H1 (cell line): ENCODE measurements around the gene ARMC5. TPM values are rescaled to one million over a fixed set of nuclear protein-coding genes. Genes with fewer than 3 reads are reported as not detected.

Experiments used
- CTCF ChIA-PET: fragments of 300-600 bp; sonication (Branson Sonifier 250); formaldehyde crosslinking; loops from one replicate; lab custom pipeline; 2021; ENCODE audit not compliant: partially characterized antibody; lab: Charles Lee
- POLR2A ChIA-PET: fragments of 300-600 bp; sonication (Branson Sonifier 250); formaldehyde crosslinking; loops from one replicate; lab custom pipeline; 2021; ENCODE audit warnings: inconsistent platforms; ENCODE audit not compliant: partially characterized antibody; lab: Charles Lee
- DNase-seq, 2 experiments: peaks; one replicate each; pipeline versions ENCODE4 v3.0.0 to v3.0.0-alpha.2; 2010 to 2022; ENCODE audit warnings: low spot score in 2 of 2, low read depth in 1 of 2, mixed read lengths in 1 of 2
- FAIRE-seq: peaks from 2 replicates; lab custom pipeline; 2011; peaks lifted over from hg19 to GRCh38; lab: Jason Lieb, UNC
- H2AFZ ChIP-seq: 2 replicates; pipeline ENCODE4 v1.8.1; 2012; ENCODE audit warnings: low read length, inconsistent platforms
- H2AK5ac ChIP-seq: 2 replicates; pipeline ENCODE4 v1.6.1; 2013; ENCODE audit warnings: low read depth, low read length
- H2BK120ac ChIP-seq: replicated peaks from 2 replicates; pipeline ENCODE3; 2013; ENCODE audit warnings: low read depth, low read length, inconsistent platforms
- H2BK12ac ChIP-seq: 2 replicates; pipeline ENCODE4 v1.6.1; 2013; ENCODE audit warnings: low read depth, low read length
- H2BK15ac ChIP-seq: 2 replicates; pipeline ENCODE4 v1.6.1; 2013; ENCODE audit warnings: low read length
- H2BK20ac ChIP-seq: 2 replicates; pipeline ENCODE4 v1.6.1; 2013; ENCODE audit warnings: low read length
- H2BK5ac ChIP-seq: 2 replicates; pipeline ENCODE4 v1.6.1; 2013; ENCODE audit warnings: low read depth, low read length
- H3K14ac ChIP-seq: 2 replicates; pipeline ENCODE4 v1.6.1; 2013; ENCODE audit warnings: inconsistent platforms; ENCODE audit not compliant: insufficient read length
- H3K18ac ChIP-seq: 2 replicates; pipeline ENCODE4 v1.6.1; 2013; ENCODE audit warnings: low read length; ENCODE audit errors: extremely low read depth
- H3K23ac ChIP-seq: 2 replicates; pipeline ENCODE4 v1.6.1; 2013; ENCODE audit warnings: inconsistent platforms; ENCODE audit not compliant: insufficient read length
- H3K23me2 ChIP-seq: 2 replicates; pipeline ENCODE4 v1.6.1; 2013; ENCODE audit warnings: low read depth, low read length
- H3K27ac ChIP-seq: 2 replicates; pipeline ENCODE4 v1.6.1; 2011; ENCODE audit warnings: low read depth, low read length, inconsistent platforms
- H3K27me3 ChIP-seq, 4 experiments: replicated peaks in 1 of 4; 1 replicate in 1 of 4; 2 replicates in 3 of 4; pipeline versions ENCODE4 v1.6.1 to v1.8.1; 2011 to 2013; ENCODE audit warnings: low read length in 3 of 4, mild to moderate bottlenecking in 3 of 4, inconsistent platforms in 2 of 4, mixed read lengths in 2 of 4, moderate library complexity in 1 of 4; ENCODE audit not compliant: control insufficient read depth in 3 of 4, insufficient read depth in 3 of 4; ENCODE audit errors: extremely low read depth in 1 of 4
- H3K36me3 ChIP-seq, 4 experiments: 2 replicates each; pipeline versions ENCODE4 v1.6.1 to v1.8.1; 2011 to 2013; ENCODE audit warnings: mild to moderate bottlenecking in 4 of 4, low read length in 3 of 4, moderate library complexity in 2 of 4, control low read depth in 1 of 4, inconsistent platforms in 1 of 4; ENCODE audit not compliant: insufficient read depth in 4 of 4, control insufficient read depth in 2 of 4
- H3K4ac ChIP-seq: replicated peaks from 2 replicates; pipeline ENCODE3; 2013; ENCODE audit warnings: low read length, low read depth, mixed read lengths, inconsistent platforms; ENCODE audit not compliant: insufficient read length
- H3K4me1 ChIP-seq, 4 experiments: replicated peaks in 1 of 4; 1 replicate in 1 of 4; 2 replicates in 3 of 4; pipeline versions ENCODE4 v1.6.1 to v1.8.1; 2011 to 2013; ENCODE audit warnings: low read length in 3 of 4, inconsistent platforms in 2 of 4, mixed read lengths in 1 of 4; ENCODE audit not compliant: insufficient read depth in 4 of 4, control insufficient read depth in 3 of 4
- H3K4me2 ChIP-seq, 2 experiments: 2 replicates each; pipeline versions ENCODE4 v1.6.1 to v1.8.1; 2011 to 2013; ENCODE audit warnings: low read depth in 2 of 2, low read length in 2 of 2, control low read depth in 1 of 2, inconsistent platforms in 1 of 2, mild to moderate bottlenecking in 1 of 2; ENCODE audit not compliant: insufficient read depth in 1 of 2
- H3K4me3 ChIP-seq, 4 experiments: fragments of 200-600, 300-600 bp in 1 of 4; sonication (generic), shearing (Covaris generic), sonication (Bioruptor Twin) in 1 of 4; 2 replicates each; pipeline versions ENCODE4 v1.5.1 to v1.8.1; 2011 to 2016; ENCODE audit warnings: low read length in 4 of 4, low read depth in 3 of 4, control low read depth in 2 of 4, inconsistent platforms in 2 of 4, mild to moderate bottlenecking in 2 of 4, mixed read lengths in 1 of 4, moderate library complexity in 1 of 4; ENCODE audit not compliant: insufficient read depth in 2 of 4; ENCODE audit errors: extremely low read depth in 1 of 4
- H3K56ac ChIP-seq: replicated peaks from 2 replicates; pipeline ENCODE3; 2013; ENCODE audit warnings: low read depth, mild to moderate bottlenecking, mixed read lengths, low read length, inconsistent platforms; ENCODE audit not compliant: insufficient read length
- H3K79me1 ChIP-seq: 2 replicates; pipeline ENCODE4 v1.6.1; 2013; ENCODE audit warnings: low read depth, low read length, control low read depth
- H3K79me2 ChIP-seq, 2 experiments: 2 replicates each; pipeline versions ENCODE4 v1.6.1 to v1.8.1; 2012 to 2013; ENCODE audit warnings: low read length in 2 of 2, mild to moderate bottlenecking in 2 of 2, inconsistent platforms in 1 of 2; ENCODE audit not compliant: insufficient read depth in 2 of 2, control insufficient read depth in 1 of 2
- H3K9ac ChIP-seq, 4 experiments: replicated peaks in 1 of 4; 1 replicate in 1 of 4; 2 replicates in 3 of 4; pipeline versions ENCODE4 v1.6.1 to v1.8.1; 2011 to 2013; ENCODE audit warnings: low read depth in 3 of 4, low read length in 3 of 4, control low read depth in 2 of 4, mild to moderate bottlenecking in 2 of 4, moderate library complexity in 2 of 4, inconsistent platforms in 1 of 4; ENCODE audit errors: extremely low read depth in 1 of 4
- H3K9me3 ChIP-seq, 2 experiments: 2 replicates each; pipeline versions ENCODE4 v1.6.1 to v1.8.1; 2012 to 2013; ENCODE audit warnings: mild to moderate bottlenecking in 2 of 2, moderate library complexity in 2 of 2, control low read depth in 1 of 2, inconsistent platforms in 1 of 2, low read depth in 1 of 2, low read length in 1 of 2, mixed read lengths in 1 of 2; ENCODE audit not compliant: insufficient read depth in 2 of 2
- H4K20me1 ChIP-seq, 2 experiments: replicated peaks in 1 of 2; 2 replicates each; pipeline versions ENCODE3 to v1.8.1; 2011 to 2013; ENCODE audit warnings: inconsistent platforms in 2 of 2, low read length in 2 of 2, mild to moderate bottlenecking in 1 of 2; ENCODE audit not compliant: insufficient read depth in 2 of 2, control insufficient read depth in 1 of 2
- H4K5ac ChIP-seq: 2 replicates; pipeline ENCODE4 v1.6.1; 2013; ENCODE audit warnings: low read length, low read depth, mixed read lengths, inconsistent platforms; ENCODE audit not compliant: insufficient read length
- H4K8ac ChIP-seq: 2 replicates; pipeline ENCODE4 v1.8.0; 2013; ENCODE audit warnings: mild to moderate bottlenecking, moderate library complexity, low read length, inconsistent platforms; ENCODE audit not compliant: insufficient read depth; ENCODE audit errors: extremely low read depth
- H4K91ac ChIP-seq: replicated peaks from 2 replicates; pipeline ENCODE3; 2013; ENCODE audit warnings: low read length, mixed read lengths, inconsistent platforms; ENCODE audit not compliant: insufficient read length
- ATF2 ChIP-seq: IDR thresholded peaks from 2 replicates; pipeline ENCODE4 v1.6.1; 2012; ENCODE audit warnings: low read length, inconsistent platforms
- BRCA1 ChIP-seq: IDR thresholded peaks from 2 replicates; pipeline ENCODE4 v1.6.1; 2012; ENCODE audit warnings: low read depth, low read length, improper control_type of control experiment
- EZH2 ChIP-seq: fragments of 200-600 bp; sonication (generic); IDR thresholded peaks from 2 replicates; pipeline ENCODE4 v1.7.1; 2012; ENCODE audit warnings: low read depth, mild to moderate bottlenecking, moderate library complexity, low read length, inconsistent platforms; ENCODE audit not compliant: severe bottlenecking
- FOSL1 ChIP-seq: IDR thresholded peaks from 2 replicates; pipeline ENCODE4 v1.6.1; 2011; ENCODE audit warnings: mild to moderate bottlenecking, low read depth, low read length, moderate library complexity; ENCODE audit not compliant: insufficient read depth
- GTF2F1 ChIP-seq: IDR thresholded peaks from 2 replicates; pipeline ENCODE4 v1.6.1; 2012; ENCODE audit warnings: low read depth, low read length, improper control_type of control experiment, borderline replicate concordance
- JUND ChIP-seq: IDR thresholded peaks from 2 replicates; pipeline ENCODE4 v1.6.1; 2011; ENCODE audit warnings: mild to moderate bottlenecking, improper control_type of control experiment, low read length
- RNF2 ChIP-seq: fragments of 200-900, 300-1000 bp; sonication (generic); IDR thresholded peaks from 2 replicates; pipeline ENCODE4 v1.7.1; 2016; ENCODE audit warnings: borderline replicate concordance, low read depth, mild to moderate bottlenecking, antibody characterized with exemption, low read length; ENCODE audit not compliant: poor library complexity, severe bottlenecking; ENCODE audit errors: missing control alignments
- TAF1 ChIP-seq: IDR thresholded peaks from 2 replicates; pipeline ENCODE4 v1.6.1; 2011; ENCODE audit warnings: mild to moderate bottlenecking, low read depth, low read length
- TEAD4 ChIP-seq: IDR thresholded peaks from 2 replicates; pipeline ENCODE4 v1.6.1; 2012; ENCODE audit warnings: low read depth, low read length, inconsistent platforms, mixed read lengths
- WGBS, 2 experiments: shearing (Covaris generic) in 1 of 2; methylation state at CpG; one replicate each; pipeline versions ENCODE4 v1.1.6 to v1.1.7; 2013 to 2015; ENCODE audit warnings: low lambda C conversion rate in 2 of 2, mixed read lengths in 2 of 2, inconsistent platforms in 1 of 2, low coverage in 1 of 2, missing lambda C conversion rate in 1 of 2; ENCODE audit not compliant: insufficient replicate concordance in 2 of 2, insufficient coverage in 1 of 2, insufficient read length in 1 of 2; ENCODE audit errors: extremely low coverage in 1 of 2, missing lambda C conversion rate in 1 of 2; 5-methylcytosine and 5-hydroxymethylcytosine counted together
- polyA plus RNA-seq, 7 experiments: library from polyadenylated mRNA; depleted of rRNA in 3 of 7; stranded (reverse) in 5 of 7; unstranded in 2 of 7; fragments of >200 nt in 5 of 7; fragments of 200-250 nt in 2 of 7; gene quantifications; 1 replicate in 5 of 7; 2 replicates in 1 of 7; 4 replicates in 1 of 7; pipeline versions ENCODE4 v1.2.1 to v1.2.3, GENCODE V29; 2011 to 2013; ENCODE audit warnings: missing spikeins in 2 of 7, mixed read lengths in 2 of 7
- total RNA-seq: library from RNA; stranded (reverse); fragmentation: NEBNext Ultra II Directional; extraction: Animal tissue kit (Norgen Biotek cat#: 25700); gene quantifications from 2 replicates; pipeline ENCODE4 v1.2.1, GENCODE V29; 2021

Gene ARMC5
- total and polyA plus RNA-seq, 2 of the 8 experiments (the other 6 are each of a cell fraction or from before 2014, with no cell fraction given) = 7.8 to 8.7 TPM

GRCh38 chr16:31507929-31508705, 48.8 kb downstream of the ARMC5 start, which contains the start of gene RUSF1:
Gene RUSF1 (minus strand): TSS chr16:31508391. CDS start chr16:31508373, 18 bp downstream.
- ChIA-PET CTCF (interaction anchor here (0.9 to 1.3 kb wide), 4 partner anchors 11 to 57 kb away, joined by 3 read pairs; no protein-coding TSS in a partner anchor), POLR2A (interaction anchor here (0.5 to 3.3 kb wide), 26 partner anchors 9 to 240 kb away, joined by 3 to 27 read pairs (median 4); partner anchors contain the start of gene AHSP)
- Histone ChIP-seq H3K27ac (peak within 1 kb of the TSS; percentile 64; the same call in 1 of the 2 replicates), H2AFZ (peak within 1 kb of the TSS; percentile 2; the same call in 1 of the 2 replicates), H4K91ac (peak within 1 kb of the TSS; percentile 11), H3K4me3 (peak within 1 kb of the TSS; percentile 67 to 88 (median 86)), H3K79me1 (0 out of 2 replicates have a peak, but pooled peaks cover 2% of the 10 kb centered on the region), H3K56ac (peak within 1 kb of the TSS; percentile 71), H3K4me1 (peaks cover 0 to 4% (median 2%) of the 10 kb centered on the region in 4 experiments; a peak in 3 of 7 replicates), H3K23me2 (peaks cover 4% of the 10 kb centered on the region; the same call in 1 of the 2 replicates), H2BK5ac (peak within 1 kb of the TSS; percentile 32; the same call in 1 of the 2 replicates), H3K14ac (no peak within 1 kb of the TSS), H3K79me2 (peaks cover 0 to 6% of the 10 kb centered on the region in 2 experiments; a peak in 1 of 4 replicates), H4K8ac (peak within 1 kb of the TSS; percentile 88), H3K23ac (no peak within 1 kb of the TSS), H3K4ac (no peak within 1 kb of the TSS), H2AK5ac (no peak within 1 kb of the TSS), H3K36me3 (no peaks in the 10 kb centered on the region), H4K5ac (peak within 1 kb of the TSS; percentile 61), H3K9ac (peak within 1 kb of the TSS; percentile 63 to 85 (median 80)), H3K27me3 (no peaks in the 10 kb centered on the region), H2BK120ac (no peak within 1 kb of the TSS), H3K4me2 (peak within 1 kb of the TSS; percentile 90 to 95), H2BK15ac (0 out of 2 replicates have a peak within 1 kb of the TSS, but pooled peaks have one; percentile 95), H4K20me1 (no peaks in the 10 kb centered on the region), H3K18ac (peak within 1 kb of the TSS; percentile 87), H3K9me3 (no peaks in the 10 kb centered on the region), H2BK20ac (no peak within 1 kb of the TSS), H2BK12ac (no peak within 1 kb of the TSS)
- 2% methylated on average over 37 of the region's 65 CpGs; no CpG with 5 or more reads in 1 of the 2 experiments for WGBS, 2 experiments
- FAIRE-seq = no peak
- DNase-seq = peak; percentile 68 to 91
- TF ChIP-seq ATF2 (no peak), TEAD4 (no peak), FOSL1 (no peak), JUND (no peak), GTF2F1 (0 out of 2 replicates have a peak, but pooled peaks have one; percentile 25), BRCA1 (no peak), TAF1 (peak; percentile 94), RNF2 (no peak), EZH2 (no peak)
